ENCODE measurements around the gene CALM1.

CALM1 gene

DNA sequence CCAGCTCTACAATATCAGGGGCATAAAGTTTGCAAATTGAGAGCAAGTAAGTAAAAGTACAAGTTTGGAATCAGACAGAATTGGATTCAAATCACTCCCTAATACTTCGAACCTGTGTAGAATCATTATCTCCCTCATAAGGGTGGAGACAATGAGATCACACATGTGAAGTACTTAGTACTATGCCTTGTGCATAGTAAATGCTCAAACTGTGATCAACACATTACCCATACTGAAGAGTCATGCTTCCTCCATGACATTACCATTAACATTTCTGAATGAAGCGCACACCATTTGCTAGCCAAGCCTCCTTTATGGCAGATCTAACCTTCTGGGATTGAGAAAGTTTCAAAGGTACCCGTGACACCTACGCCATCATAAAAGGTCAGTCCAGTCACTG lies 38.5 kb upstream of the CALM1 start:
- in situ Hi-C loops (cut with MboI; ENCODE audit: low pct_unique_long_range_greater_than_20kb, low sequenced_read_pairs, unreplicated experiment), result no loop called here
- TF ChIP-seq, protein P1, sequence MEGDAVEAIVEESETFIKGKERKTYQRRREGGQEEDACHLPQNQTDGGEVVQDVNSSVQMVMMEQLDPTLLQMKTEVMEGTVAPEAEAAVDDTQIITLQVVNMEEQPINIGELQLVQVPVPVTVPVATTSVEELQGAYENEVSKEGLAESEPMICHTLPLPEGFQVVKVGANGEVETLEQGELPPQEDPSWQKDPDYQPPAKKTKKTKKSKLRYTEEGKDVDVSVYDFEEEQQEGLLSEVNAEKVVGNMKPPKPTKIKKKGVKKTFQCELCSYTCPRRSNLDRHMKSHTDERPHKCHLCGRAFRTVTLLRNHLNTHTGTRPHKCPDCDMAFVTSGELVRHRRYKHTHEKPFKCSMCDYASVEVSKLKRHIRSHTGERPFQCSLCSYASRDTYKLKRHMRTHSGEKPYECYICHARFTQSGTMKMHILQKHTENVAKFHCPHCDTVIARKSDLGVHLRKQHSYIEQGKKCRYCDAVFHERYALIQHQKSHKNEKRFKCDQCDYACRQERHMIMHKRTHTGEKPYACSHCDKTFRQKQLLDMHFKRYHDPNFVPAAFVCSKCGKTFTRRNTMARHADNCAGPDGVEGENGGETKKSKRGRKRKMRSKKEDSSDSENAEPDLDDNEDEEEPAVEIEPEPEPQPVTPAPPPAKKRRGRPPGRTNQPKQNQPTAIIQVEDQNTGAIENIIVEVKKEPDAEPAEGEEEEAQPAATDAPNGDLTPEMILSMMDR (IDR thresholded peaks at IDR 0.05; ENCODE audit: extremely low read depth, insufficient read depth, missing control alignments), result no peak
- no peak for DNase-seq (ENCODE audit: low spot score)

DNA sequence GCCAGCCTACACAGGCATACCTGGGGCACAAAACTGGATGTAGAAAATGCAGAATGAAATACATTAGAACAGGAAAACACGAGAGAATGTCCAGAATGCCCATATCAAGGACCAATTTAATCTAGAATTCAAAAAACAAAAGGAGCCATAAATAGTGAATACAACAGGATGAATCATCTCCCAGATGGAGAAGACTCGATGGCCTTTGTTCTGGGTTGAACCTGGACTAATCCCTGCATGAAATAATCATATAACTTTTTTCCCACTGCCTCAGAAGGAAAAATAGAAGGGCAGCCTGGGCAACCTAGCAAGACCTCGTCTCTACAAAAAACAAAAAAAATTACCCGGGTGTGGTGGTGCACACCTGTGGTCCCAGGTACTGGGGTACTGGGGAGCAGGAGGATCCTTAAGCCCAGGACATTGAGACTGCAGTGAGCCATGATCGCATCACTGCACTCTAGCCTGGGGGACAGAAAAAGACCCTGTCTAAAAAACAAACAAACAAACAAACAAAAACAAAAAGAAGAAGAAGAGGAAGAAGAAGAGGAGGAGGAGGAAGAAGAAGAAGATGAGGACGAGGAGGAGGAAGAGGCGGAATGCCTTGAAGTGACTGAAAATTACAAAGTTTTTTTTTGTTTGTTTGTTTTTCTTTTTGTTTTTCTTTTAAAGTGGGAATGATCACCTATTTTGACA lies 34.8 kb upstream of the CALM1 start:
- TF ChIP-seq, protein P1 (IDR thresholded peaks at IDR 0.05; ENCODE audit: extremely low read depth, insufficient read depth, missing control alignments), result no peak
- no peak for DNase-seq (ENCODE audit: low spot score)
- in situ Hi-C loops (cut with MboI; ENCODE audit: low pct_unique_long_range_greater_than_20kb, low sequenced_read_pairs, unreplicated experiment), result no loop called here

DNA sequence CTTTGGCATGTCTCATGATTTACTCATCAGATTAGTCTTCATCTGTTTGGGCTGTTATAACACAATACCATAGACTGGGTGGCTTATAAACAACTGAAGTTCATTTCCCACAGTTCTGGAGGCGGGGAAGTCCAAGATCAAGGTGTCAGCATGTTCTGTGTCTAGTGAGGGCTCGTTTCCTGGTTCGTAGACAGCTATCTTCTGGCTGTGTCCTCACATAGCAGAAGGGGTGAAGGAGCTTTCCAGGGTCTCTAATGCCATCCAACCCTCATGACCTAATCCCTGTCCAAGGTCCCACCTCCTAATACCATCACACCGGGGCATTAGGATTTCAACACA lies 34.3 kb upstream of the CALM1 start:
- no peak for DNase-seq (ENCODE audit: low spot score)
- in situ Hi-C loops (cut with MboI; ENCODE audit: low pct_unique_long_range_greater_than_20kb, low sequenced_read_pairs, unreplicated experiment), result no loop called here
- TF ChIP-seq, protein P1 (IDR thresholded peaks at IDR 0.05; ENCODE audit: extremely low read depth, insufficient read depth, missing control alignments), result no peak

DNA sequence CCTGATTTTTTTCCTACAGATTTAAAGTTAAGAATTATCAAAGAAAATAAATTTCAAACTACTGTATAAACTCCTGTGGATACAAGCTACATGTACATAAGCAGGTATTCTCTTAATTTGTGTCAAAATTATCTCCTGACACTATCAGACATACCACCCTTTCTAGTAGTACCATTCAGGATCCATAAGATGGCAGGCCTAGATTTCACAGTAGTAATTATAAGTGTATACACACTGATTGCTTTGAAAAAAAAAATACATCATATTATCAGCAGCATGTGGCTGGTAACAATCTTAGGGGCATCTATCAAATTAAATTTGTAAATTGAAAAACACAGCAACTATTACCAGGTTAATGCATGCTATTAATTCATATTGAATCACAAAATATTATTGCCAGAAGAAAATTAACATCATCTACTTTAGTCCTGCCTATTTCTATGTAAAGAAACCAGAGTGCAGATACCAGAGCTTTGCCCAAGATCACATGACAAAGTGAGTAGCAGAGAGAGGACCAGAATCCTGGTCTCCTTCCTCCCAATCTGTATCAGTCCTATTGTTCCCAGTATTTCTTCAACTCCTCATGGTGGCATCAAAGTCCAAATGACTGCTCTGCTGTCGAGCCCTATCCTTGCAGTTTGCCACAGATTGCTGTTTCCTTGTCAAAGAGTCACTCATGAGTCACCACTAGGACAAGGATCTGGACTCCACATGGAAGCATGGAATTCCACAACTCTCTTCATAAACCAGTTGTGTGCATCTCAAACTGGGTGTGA lies 27.7 kb upstream of the CALM1 start:
- TF ChIP-seq, protein P1 (IDR thresholded peaks at IDR 0.05; ENCODE audit: extremely low read depth, insufficient read depth, missing control alignments), result no peak
- no peak for DNase-seq (ENCODE audit: low spot score)
- in situ Hi-C loops (cut with MboI; ENCODE audit: low pct_unique_long_range_greater_than_20kb, low sequenced_read_pairs, unreplicated experiment), result no loop called here

DNA sequence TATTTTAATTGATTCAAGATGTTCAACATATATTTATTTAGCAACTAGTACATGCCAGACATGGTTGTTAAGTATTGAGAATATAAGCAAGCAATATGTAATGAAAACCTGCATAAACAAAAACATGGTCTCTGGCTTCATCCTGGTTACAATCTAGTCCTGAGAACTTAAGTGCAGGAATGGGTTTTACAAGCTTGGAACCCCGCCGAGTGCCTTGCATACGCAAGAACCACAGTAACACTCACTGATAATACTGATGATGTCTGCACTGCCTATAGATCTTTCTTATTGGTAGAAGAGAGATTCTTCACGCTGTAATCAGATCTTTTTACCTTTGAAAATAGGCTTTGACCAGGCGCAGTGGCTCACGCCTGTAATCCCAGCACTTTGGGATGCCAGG lies 22.9 kb upstream of the CALM1 start:
- TF ChIP-seq, protein P1 (IDR thresholded peaks at IDR 0.05; ENCODE audit: extremely low read depth, insufficient read depth, missing control alignments), result no peak
- DNase-seq (ENCODE audit: low spot score), result no peak
- in situ Hi-C loops (cut with MboI; ENCODE audit: low pct_unique_long_range_greater_than_20kb, low sequenced_read_pairs, unreplicated experiment), result no loop called here

DNA sequence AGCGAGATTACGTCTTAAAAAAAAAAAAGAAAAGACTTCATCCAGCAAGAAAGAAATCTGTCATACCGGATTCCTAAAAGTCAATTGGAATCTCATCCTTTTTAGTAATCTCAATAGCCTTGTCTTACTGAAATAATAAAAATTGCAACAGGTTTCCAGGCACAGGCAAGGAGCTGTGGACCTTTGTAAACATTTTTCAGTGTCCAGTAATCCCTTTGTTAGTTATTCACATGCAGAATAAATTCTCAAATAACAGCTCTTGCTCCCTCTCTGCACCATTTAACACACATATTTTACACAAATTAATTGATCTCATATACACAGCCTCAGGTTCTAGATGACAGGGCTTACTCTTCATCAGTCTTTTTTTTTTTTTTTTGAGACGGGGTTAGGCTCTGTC lies 22.0 kb upstream of the CALM1 start:
- no peak for DNase-seq (ENCODE audit: low spot score)
- TF ChIP-seq, protein P1 (IDR thresholded peaks at IDR 0.05; ENCODE audit: extremely low read depth, insufficient read depth, missing control alignments), result no peak
- in situ Hi-C loops (cut with MboI; ENCODE audit: low pct_unique_long_range_greater_than_20kb, low sequenced_read_pairs, unreplicated experiment), result no loop called here
